ENCODE results near the gene RIMS4.

GRCh38 chr20:44743080-44743701, 67.2 kb downstream of the RIMS4 start:
- TF ChIP-seq CTCF (IDR thresholded peaks at IDR 0.05) (no peak), POLR2A (IDR thresholded peaks at IDR 0.05) (no peak)

Data from prostate gland (tissue), 2 donors.